ENCODE measurements around the gene UBASH3B.

Gene UBASH3B

GRCh38 chr11:122789907-122790306 is 134.4 kb downstream of the UBASH3B start:
- DNase-seq = no peak

GRCh38 chr11:122791411-122791810 is 135.9 kb downstream of the UBASH3B start:
- DNase-seq = no peak

GRCh38 chr11:122791836-122792235 is 136.3 kb downstream of the UBASH3B start:
- DNase-seq = no peak

GRCh38 chr11:122793515-122793914 is 138.0 kb downstream of the UBASH3B start:
- no peak for DNase-seq

GRCh38 chr11:122795307-122795706 is 139.8 kb downstream of the UBASH3B start:
- no peak for DNase-seq

GRCh38 chr11:122796128-122796717 is 140.7 kb downstream of the UBASH3B start:
- peak; percentile 36 for DNase-seq

GRCh38 chr11:122797651-122798050 is 142.1 kb downstream of the UBASH3B start:
- DNase-seq = no peak

GRCh38 chr11:122799406-122800105 is 144.0 kb downstream of the UBASH3B start:
- no peak for DNase-seq

GRCh38 chr11:122802876-122803275 is 147.4 kb downstream of the UBASH3B start:
- no peak for DNase-seq

- peak; percentile 60 for DNase-seq
These were observed 147.8 kb downstream of the UBASH3B start for GRCh38 chr11:122803306-122803705.

- DNase-seq = no peak
These were observed 148.2 kb downstream of the UBASH3B start for GRCh38 chr11:122803716-122804115.

- DNase-seq = peak; percentile 25
These were observed 148.6 kb downstream of the UBASH3B start for GRCh38 chr11:122804161-122804560.

- DNase-seq = no peak
These were observed 149.3 kb downstream of the UBASH3B start for GRCh38 chr11:122804796-122805195.

GRCh38 chr11:122807731-122808477 is 152.4 kb downstream of the UBASH3B start:
- no peak for DNase-seq

GRCh38 chr11:122808478-122808869 is 153.0 kb downstream of the UBASH3B start:
- peak; percentile 46 for DNase-seq

GRCh38 chr11:122809866-122810265 is 154.3 kb downstream of the UBASH3B start:
- DNase-seq = no peak

- peak; percentile 17 for DNase-seq
These were observed 156.2 kb downstream of the UBASH3B start for GRCh38 chr11:122811721-122812120.

GRCh38 chr11:122812638-122813037 is 157.1 kb downstream of the UBASH3B start:
- no peak for DNase-seq

GRCh38 chr11:122813176-122813893 is 157.8 kb downstream of the UBASH3B start:
- no peak for DNase-seq

GRCh38 chr11:122813894-122814270 is 158.4 kb downstream of the UBASH3B start:
- DNase-seq = no peak

GRCh38 chr11:122814401-122814800 is 158.9 kb downstream of the UBASH3B start:
- no peak for DNase-seq

GRCh38 chr11:122815900-122816299 is 160.4 kb downstream of the UBASH3B start:
- DNase-seq = no peak
